ENCODE results near the gene EMC8.

EMC8 gene

GRCh38 chr16:85799497-85800320 lies at the start of gene EMC8, which contains the start of gene COX4I1:
Gene EMC8, minus strand, starts transcription at chr16:85799544. Its CDS starts 249 bp downstream, at chr16:85799295.
Gene COX4I1, plus strand, starts transcription at chr16:85799695. Its CDS starts 1,511 bp downstream, at chr16:85801206.
- no peaks in the 10 kb centered on the region for H3K27me3 ChIP-seq (ENCODE audit: insufficient read depth, low read length)
- peak within 1 kb of the TSS; percentile 96 for H3K4me3 ChIP-seq (ENCODE audit: low read length)
- H3K36me3 ChIP-seq (ENCODE audit: insufficient read depth, low read depth, low read length), result peaks cover 59% of the 10 kb centered on the region
- no peaks in the 10 kb centered on the region for H3K9me3 ChIP-seq (ENCODE audit: insufficient read depth, low read depth, low read length)
- peak within 1 kb of the TSS; percentile 89 for H3K9ac ChIP-seq (ENCODE audit: low read depth, low read length)
- peaks cover 4% of the 10 kb centered on the region; the same call in 1 of the 2 replicates for H3K4me1 ChIP-seq (ENCODE audit: insufficient read depth, low read length)
- peak within 1 kb of the TSS; percentile 76 for H3K27ac ChIP-seq (ENCODE audit: low read length)

DNA sequence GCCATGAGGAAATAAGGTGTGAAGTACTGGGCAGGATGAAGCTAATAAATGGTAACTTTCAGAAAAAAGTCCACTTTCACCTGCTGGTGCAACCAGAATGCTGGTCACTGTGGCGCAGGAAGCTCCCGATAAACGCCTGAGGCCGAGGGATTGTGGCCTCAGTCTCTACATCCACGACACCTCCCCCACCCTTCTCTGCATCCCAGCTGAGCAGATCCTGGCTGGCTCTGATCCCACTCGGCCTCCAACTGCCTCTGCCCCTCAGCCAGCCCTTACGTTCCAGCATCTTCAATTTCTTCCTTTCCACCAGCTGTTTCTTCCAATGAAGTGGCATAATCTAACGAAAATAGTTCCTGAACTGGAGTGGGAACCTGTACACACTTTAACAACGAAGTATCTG lies 49.6 kb upstream of the EMC8 start:
- Histone ChIP-seq H3K4me3 (ENCODE audit: low read length) (no peak overlapping the region), H3K36me3 (ENCODE audit: insufficient read depth, low read depth, low read length) (no peaks in the 10 kb centered on the region), H3K27ac (ENCODE audit: low read length) (no peak overlapping the region), H3K9ac (ENCODE audit: low read depth, low read length) (no peak overlapping the region), H3K4me1 (ENCODE audit: insufficient read depth, low read length) (no peaks in the 10 kb centered on the region), H3K27me3 (ENCODE audit: insufficient read depth, low read length) (no peaks in the 10 kb centered on the region), H3K9me3 (ENCODE audit: insufficient read depth, low read depth, low read length) (no peaks in the 10 kb centered on the region)

DNA sequence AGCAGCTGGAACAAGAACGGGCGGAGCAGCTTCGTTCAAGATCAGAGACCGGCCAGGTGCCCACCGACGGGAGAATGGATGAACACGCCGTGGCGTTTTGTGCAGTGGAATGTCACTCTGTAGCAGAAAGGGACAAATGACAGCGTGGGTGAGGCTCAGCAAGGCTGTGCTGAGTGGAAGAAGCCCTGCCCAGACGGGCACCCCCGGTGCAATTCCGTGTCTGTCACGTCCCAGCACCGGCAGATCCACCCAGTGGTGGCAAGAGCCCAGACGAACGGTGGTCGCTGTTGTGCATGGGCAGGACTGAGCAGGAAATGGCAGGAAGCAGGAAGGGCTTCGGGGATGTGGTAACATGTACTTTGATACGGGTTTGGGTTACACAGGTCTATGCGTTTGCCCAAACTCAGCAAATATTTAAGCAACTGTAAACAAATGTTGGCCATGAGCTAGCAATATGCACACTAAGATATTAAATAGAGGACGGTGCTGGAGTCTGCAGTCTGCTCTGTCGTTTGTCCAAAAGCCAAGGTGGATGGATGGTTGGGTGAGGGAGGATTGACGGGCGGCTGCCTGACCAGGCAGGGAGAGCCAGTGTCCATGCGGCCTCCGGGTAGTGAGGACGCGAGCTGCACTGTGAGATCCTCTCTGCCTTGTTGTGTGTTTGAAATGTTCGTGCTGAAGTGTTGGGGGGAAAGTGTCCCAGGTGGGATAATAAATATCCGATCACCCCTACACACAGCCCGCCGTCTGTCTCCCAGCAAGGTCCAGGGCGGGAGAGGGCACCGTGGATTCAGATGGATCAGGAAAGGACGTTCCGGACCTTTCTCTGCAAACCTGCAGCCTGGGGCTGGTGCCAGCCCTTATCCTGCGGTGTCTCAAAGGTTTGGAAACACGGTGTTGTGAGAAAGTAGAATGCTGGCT lies 48.6 kb upstream of the EMC8 start:
- Histone ChIP-seq H3K36me3 (ENCODE audit: insufficient read depth, low read depth, low read length) (no peaks in the 10 kb centered on the region), H3K27me3 (ENCODE audit: insufficient read depth, low read length) (no peaks in the 10 kb centered on the region), H3K27ac (ENCODE audit: low read length) (no peak overlapping the region), H3K9ac (ENCODE audit: low read depth, low read length) (no peak overlapping the region), H3K9me3 (ENCODE audit: insufficient read depth, low read depth, low read length) (no peaks in the 10 kb centered on the region), H3K4me3 (ENCODE audit: low read length) (no peak overlapping the region), H3K4me1 (ENCODE audit: insufficient read depth, low read length) (no peaks in the 10 kb centered on the region)

DNA sequence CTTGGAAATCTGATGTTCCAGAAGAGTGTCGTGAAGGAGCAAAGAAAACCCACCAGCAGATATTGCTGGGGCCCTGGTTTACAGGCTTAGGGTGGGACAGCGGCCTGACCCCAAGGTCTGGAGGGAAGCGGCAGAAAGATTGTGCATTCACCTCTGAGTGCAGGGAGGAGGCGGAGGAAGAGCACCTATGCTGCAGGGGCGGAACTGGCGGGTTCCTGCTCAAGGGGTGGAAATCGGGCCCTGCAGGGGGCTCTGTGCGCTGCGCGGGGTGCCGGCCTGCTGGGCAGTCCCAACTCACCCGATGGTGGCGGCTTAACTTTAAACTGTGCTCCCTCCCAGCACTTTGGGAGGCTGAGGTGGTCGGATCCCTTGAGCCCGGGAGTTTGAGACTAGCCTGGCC lies 47.7 kb upstream of the EMC8 start:
- no peaks in the 10 kb centered on the region for H3K36me3 ChIP-seq (ENCODE audit: insufficient read depth, low read depth, low read length)
- no peaks in the 10 kb centered on the region for H3K27me3 ChIP-seq (ENCODE audit: insufficient read depth, low read length)
- no peaks in the 10 kb centered on the region for H3K9me3 ChIP-seq (ENCODE audit: insufficient read depth, low read depth, low read length)
- no peak overlapping the region for H3K27ac ChIP-seq (ENCODE audit: low read length)
- H3K9ac ChIP-seq (ENCODE audit: low read depth, low read length), result no peak overlapping the region
- no peak overlapping the region for H3K4me3 ChIP-seq (ENCODE audit: low read length)
- H3K4me1 ChIP-seq (ENCODE audit: insufficient read depth, low read length), result no peaks in the 10 kb centered on the region

DNA sequence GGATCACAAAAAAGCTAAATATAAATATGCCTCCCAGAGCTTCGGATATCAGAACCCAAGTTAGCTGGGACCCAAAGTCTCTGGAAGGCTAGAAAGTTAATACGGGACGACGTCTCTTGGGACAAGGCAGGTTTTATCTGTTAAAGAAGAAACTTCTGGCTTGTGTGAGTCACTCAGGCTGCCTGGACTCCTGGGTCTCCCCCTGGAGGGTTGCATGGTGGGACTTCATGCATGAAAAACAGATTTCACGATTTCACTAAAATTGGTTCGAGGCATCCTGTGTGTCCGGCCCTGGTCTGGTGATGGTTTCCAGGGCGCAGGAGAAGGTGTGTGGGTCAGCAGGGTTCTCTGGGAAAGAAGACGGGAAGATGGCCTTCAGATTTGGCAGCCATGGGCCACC lies 47.1 kb upstream of the EMC8 start:
- Histone ChIP-seq H3K27ac (ENCODE audit: low read length) (no peak overlapping the region), H3K9ac (ENCODE audit: low read depth, low read length) (no peak overlapping the region), H3K27me3 (ENCODE audit: insufficient read depth, low read length) (no peaks in the 10 kb centered on the region), H3K36me3 (ENCODE audit: insufficient read depth, low read depth, low read length) (no peaks in the 10 kb centered on the region), H3K4me3 (ENCODE audit: low read length) (no peak overlapping the region), H3K4me1 (ENCODE audit: insufficient read depth, low read length) (no peaks in the 10 kb centered on the region), H3K9me3 (ENCODE audit: insufficient read depth, low read depth, low read length) (no peaks in the 10 kb centered on the region)

- Histone ChIP-seq H3K9me3 (ENCODE audit: insufficient read depth, low read depth, low read length) (no peaks in the 10 kb centered on the region), H3K36me3 (ENCODE audit: insufficient read depth, low read depth, low read length) (no peaks in the 10 kb centered on the region), H3K4me1 (ENCODE audit: insufficient read depth, low read length) (no peaks in the 10 kb centered on the region), H3K27me3 (ENCODE audit: insufficient read depth, low read length) (no peaks in the 10 kb centered on the region), H3K9ac (ENCODE audit: low read depth, low read length) (no peak overlapping the region), H3K4me3 (ENCODE audit: low read length) (no peak overlapping the region), H3K27ac (ENCODE audit: low read length) (no peak overlapping the region)
Measured at GRCh38 chr16:85845266-85845665, 45.9 kb upstream of the EMC8 start.

GRCh38 chr16:85844786-85845185 lies 45.4 kb upstream of the EMC8 start:
- Histone ChIP-seq H3K36me3 (ENCODE audit: insufficient read depth, low read depth, low read length) (no peaks in the 10 kb centered on the region), H3K4me3 (ENCODE audit: low read length) (no peak overlapping the region), H3K27ac (ENCODE audit: low read length) (no peak overlapping the region), H3K9ac (ENCODE audit: low read depth, low read length) (no peak overlapping the region), H3K27me3 (ENCODE audit: insufficient read depth, low read length) (no peaks in the 10 kb centered on the region), H3K4me1 (ENCODE audit: insufficient read depth, low read length) (no peaks in the 10 kb centered on the region), H3K9me3 (ENCODE audit: insufficient read depth, low read depth, low read length) (no peaks in the 10 kb centered on the region)

DNA sequence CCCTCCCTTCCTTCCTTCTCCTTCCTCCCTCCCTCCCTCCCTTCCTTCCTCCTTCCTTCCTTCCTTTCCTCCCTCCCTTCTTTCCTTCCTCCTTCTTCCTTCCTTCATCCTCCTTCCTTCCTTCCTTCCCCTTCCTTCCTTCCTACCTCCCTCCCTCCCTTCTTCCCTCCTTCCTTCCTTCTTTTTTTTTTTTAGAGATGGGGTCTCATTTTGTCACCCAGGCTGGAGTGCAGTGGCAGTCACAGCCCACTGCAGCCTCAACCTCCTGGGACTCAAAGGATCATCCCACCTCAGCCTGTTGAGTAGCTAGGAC lies 44.8 kb upstream of the EMC8 start:
- no peak overlapping the region for H3K4me3 ChIP-seq (ENCODE audit: low read length)
- no peaks in the 10 kb centered on the region for H3K4me1 ChIP-seq (ENCODE audit: insufficient read depth, low read length)
- H3K9ac ChIP-seq (ENCODE audit: low read depth, low read length), result no peak overlapping the region
- H3K27me3 ChIP-seq (ENCODE audit: insufficient read depth, low read length), result no peaks in the 10 kb centered on the region
- no peak overlapping the region for H3K27ac ChIP-seq (ENCODE audit: low read length)
- no peaks in the 10 kb centered on the region for H3K36me3 ChIP-seq (ENCODE audit: insufficient read depth, low read depth, low read length)
- H3K9me3 ChIP-seq (ENCODE audit: insufficient read depth, low read depth, low read length), result no peaks in the 10 kb centered on the region

DNA sequence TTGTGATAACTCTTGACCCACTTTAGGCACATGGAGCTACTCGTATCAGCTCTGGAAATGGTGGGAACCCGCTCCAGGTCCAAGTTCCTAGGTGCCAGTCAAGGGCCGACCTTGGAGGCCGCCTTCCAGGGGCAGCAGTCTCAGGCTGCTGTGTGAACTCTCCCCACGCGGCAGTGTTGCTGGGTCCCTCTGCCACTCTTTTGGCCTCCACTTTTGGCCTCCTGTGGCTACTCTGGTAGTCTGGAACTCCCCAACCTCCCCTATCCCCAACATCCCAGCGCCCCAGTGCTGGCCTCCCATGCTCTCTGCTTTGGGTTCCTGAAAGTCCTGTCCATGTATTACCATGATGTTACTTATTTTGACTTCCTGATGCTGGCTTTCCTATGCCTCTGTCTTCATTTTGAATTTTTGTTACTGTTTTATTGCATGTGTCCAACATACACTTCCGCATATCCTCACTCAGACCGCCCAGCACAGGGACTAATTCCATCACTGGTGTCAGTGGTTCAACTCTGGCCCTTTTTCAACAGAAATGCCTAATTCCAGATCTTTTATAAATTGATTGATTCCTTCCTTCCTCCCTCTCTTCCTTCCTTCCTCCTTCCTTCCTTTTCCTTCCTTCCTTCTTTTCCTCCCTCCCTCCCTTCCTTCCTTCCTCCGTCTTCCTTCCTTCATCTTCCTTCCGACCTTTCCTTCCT lies 44.3 kb upstream of the EMC8 start:
- H3K27ac ChIP-seq (ENCODE audit: low read length), result no peak overlapping the region
- H3K4me3 ChIP-seq (ENCODE audit: low read length), result no peak overlapping the region
- no peaks in the 10 kb centered on the region for H3K27me3 ChIP-seq (ENCODE audit: insufficient read depth, low read length)
- H3K9ac ChIP-seq (ENCODE audit: low read depth, low read length), result no peak overlapping the region
- H3K36me3 ChIP-seq (ENCODE audit: insufficient read depth, low read depth, low read length), result no peaks in the 10 kb centered on the region
- H3K9me3 ChIP-seq (ENCODE audit: insufficient read depth, low read depth, low read length), result no peaks in the 10 kb centered on the region
- no peaks in the 10 kb centered on the region for H3K4me1 ChIP-seq (ENCODE audit: insufficient read depth, low read length)

DNA sequence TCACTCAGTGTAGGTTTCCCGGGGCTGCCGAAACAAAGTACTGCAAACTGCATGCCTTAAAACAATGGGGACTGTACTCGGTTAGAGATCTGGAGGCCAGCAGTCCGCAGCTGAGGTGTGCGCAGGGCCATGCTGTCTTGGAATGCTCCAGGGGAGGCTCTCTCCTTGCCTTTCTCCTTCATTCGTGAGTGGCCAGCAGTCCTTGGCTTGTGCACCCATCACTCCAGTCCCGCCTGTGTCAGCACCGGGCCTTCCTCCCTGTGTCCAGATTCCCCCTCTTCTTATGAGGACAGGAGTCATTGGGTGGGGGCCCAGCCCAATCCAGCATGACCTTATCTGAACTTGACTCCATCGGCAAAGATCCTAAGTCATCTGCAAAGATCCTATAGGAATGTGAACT lies 43.5 kb upstream of the EMC8 start:
- H3K9ac ChIP-seq (ENCODE audit: low read depth, low read length), result no peak overlapping the region
- no peak overlapping the region for H3K4me3 ChIP-seq (ENCODE audit: low read length)
- no peaks in the 10 kb centered on the region for H3K36me3 ChIP-seq (ENCODE audit: insufficient read depth, low read depth, low read length)
- H3K27me3 ChIP-seq (ENCODE audit: insufficient read depth, low read length), result no peaks in the 10 kb centered on the region
- H3K27ac ChIP-seq (ENCODE audit: low read length), result no peak overlapping the region
- H3K9me3 ChIP-seq (ENCODE audit: insufficient read depth, low read depth, low read length), result no peaks in the 10 kb centered on the region
- no peaks in the 10 kb centered on the region for H3K4me1 ChIP-seq (ENCODE audit: insufficient read depth, low read length)

DNA sequence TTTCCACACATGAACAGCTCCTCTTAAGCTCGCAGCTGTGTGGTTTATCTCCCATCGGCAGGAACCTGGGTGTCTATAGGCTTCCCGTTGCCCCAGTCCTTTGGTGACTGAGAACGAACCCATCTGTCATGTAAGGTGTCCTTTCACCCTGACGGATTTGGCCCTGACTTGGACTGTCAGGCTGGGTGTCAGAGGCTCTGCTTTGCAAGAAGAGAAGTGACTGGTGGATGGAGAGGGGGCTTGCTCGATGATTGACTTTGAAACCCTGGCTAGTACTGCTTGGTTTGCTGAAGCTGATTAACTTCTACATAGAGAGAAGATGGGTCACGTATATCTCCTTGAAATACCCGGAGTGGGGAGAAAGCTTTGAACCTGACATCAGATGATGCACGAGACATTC lies 43.1 kb upstream of the EMC8 start:
- no peaks in the 10 kb centered on the region for H3K4me1 ChIP-seq (ENCODE audit: insufficient read depth, low read length)
- no peaks in the 10 kb centered on the region for H3K27me3 ChIP-seq (ENCODE audit: insufficient read depth, low read length)
- H3K27ac ChIP-seq (ENCODE audit: low read length), result no peak overlapping the region

More for the DNA sequence above, 43.1 kb upstream of the EMC8 start:
- no peak overlapping the region for H3K9ac ChIP-seq (ENCODE audit: low read depth, low read length)
- no peaks in the 10 kb centered on the region for H3K36me3 ChIP-seq (ENCODE audit: insufficient read depth, low read depth, low read length)
- H3K4me3 ChIP-seq (ENCODE audit: low read length), result no peak overlapping the region
- no peaks in the 10 kb centered on the region for H3K9me3 ChIP-seq (ENCODE audit: insufficient read depth, low read depth, low read length)

All from iPS-20b (cell line).